Measurements from ENCODE around the gene C1orf21. TPM values are rescaled to one million over a fixed set of nuclear protein-coding genes. Genes with fewer than 3 reads are reported as not detected.

Gene C1orf21
- total and polyA plus RNA-seq, 2 donors (not counting 3 experiments of a cell fraction or from before 2014, with no cell fraction given), result 0.79 to 8.5 TPM

- Histone ChIP-seq H3K4me1 (ENCODE audit: control insufficient read depth, extremely low read depth, insufficient read depth, low read length) (no peaks in the 10 kb centered on the region), H2AFZ (ENCODE audit: low read depth, low read length) (no peak overlapping the region), H4K20me1 (replicated peaks; ENCODE audit: control insufficient read depth, extremely low read depth, insufficient read depth, low read length) (no peaks in the 10 kb centered on the region), H3K9me1 (replicated peaks; ENCODE audit: control insufficient read depth, extremely low read depth, insufficient read depth, low read length) (no peaks in the 10 kb centered on the region), H3K9ac (replicated peaks; ENCODE audit: extremely low read depth, insufficient read depth, low read length) (no peak overlapping the region), H3K79me2 (ENCODE audit: control insufficient read depth, insufficient read depth, low read length) (no peaks in the 10 kb centered on the region), H3K36me3 (ENCODE audit: control insufficient read depth in 2 of 2, extremely low read depth in 1 of 2, insufficient read depth in 2 of 2, low read length in 2 of 2) (no peaks in the 10 kb centered on the region), H3K4me2 (ENCODE audit: insufficient read depth, low read length) (no peak overlapping the region), H3K27me3 (ENCODE audit: control insufficient read depth in 2 of 2, insufficient read depth in 2 of 2, low read length in 2 of 2) (no peaks in the 10 kb centered on the region), H3K9me3 (replicated peaks; ENCODE audit: control insufficient read depth, insufficient read depth, low read length) (no peaks in the 10 kb centered on the region), H3K4me3 (replicated peaks in 1 of 3; ENCODE audit: insufficient read depth in 1 of 3, low read depth in 1 of 3, low read length in 3 of 3) (no peak overlapping the region), H3K27ac (ENCODE audit: insufficient read depth, low read depth, low read length) (no peak overlapping the region)
- ChIA-PET CTCF (interaction anchor here (1.5 kb wide), 1 partner anchor 13 kb away, joined by 5 read pairs; no protein-coding TSS in a partner anchor), POLR2A (no interaction called here)
- FAIRE-seq (no peak), DNase-seq (ENCODE audit: low read depth, low spot score) (no peak)
- no TSS peak for BruUV-seq (replicated peaks)
- dilution Hi-C loops (cut with MboI; ENCODE audit: extremely low pct_ligation_motif_present, low sequenced_read_pairs) (no loop called here), intact Hi-C loops (cut with micrococcal nuclease) (no loop called here)
- no peak for TF ChIP-seq MAX (IDR thresholded peaks at IDR 0.05; ENCODE audit: insufficient read depth, insufficient read length)
Observed at GRCh38 chr1:184395937-184396480, 9.2 kb downstream of the C1orf21 start.

GRCh38 chr1:184399192-184399847 is 12.5 kb downstream of the C1orf21 start:
- no peaks in the 10 kb centered on the region for H3K79me2 ChIP-seq (ENCODE audit: control insufficient read depth, insufficient read depth, low read length)
- POLR2A ChIA-PET, result no interaction called here
- H3K4me2 ChIP-seq (ENCODE audit: insufficient read depth, low read length), result no peak overlapping the region

More at GRCh38 chr1:184399192-184399847, 12.5 kb downstream of the C1orf21 start:
- H3K9me1 ChIP-seq (replicated peaks; ENCODE audit: control insufficient read depth, extremely low read depth, insufficient read depth, low read length), result no peaks in the 10 kb centered on the region
- H3K4me3 ChIP-seq (replicated peaks in 1 of 3; ENCODE audit: insufficient read depth in 1 of 3, low read depth in 1 of 3, low read length in 3 of 3), result no peak overlapping the region
- H3K27ac ChIP-seq (ENCODE audit: insufficient read depth, low read depth, low read length), result no peak overlapping the region
- DNase-seq (ENCODE audit: low read depth, low spot score), result no peak
- no peak overlapping the region for H3K9ac ChIP-seq (replicated peaks; ENCODE audit: extremely low read depth, insufficient read depth, low read length)
- H2AFZ ChIP-seq (ENCODE audit: low read depth, low read length), result no peak overlapping the region
- FAIRE-seq, result no peak
- H4K20me1 ChIP-seq (replicated peaks; ENCODE audit: control insufficient read depth, extremely low read depth, insufficient read depth, low read length), result no peaks in the 10 kb centered on the region
- H3K27me3 ChIP-seq (ENCODE audit: control insufficient read depth in 2 of 2, insufficient read depth in 2 of 2, low read length in 2 of 2), result no peaks in the 10 kb centered on the region
- BruUV-seq (replicated peaks), result no TSS peak
- H3K36me3 ChIP-seq (ENCODE audit: control insufficient read depth in 2 of 2, extremely low read depth in 1 of 2, insufficient read depth in 2 of 2, low read length in 2 of 2), result no peaks in the 10 kb centered on the region
- H3K9me3 ChIP-seq (replicated peaks; ENCODE audit: control insufficient read depth, insufficient read depth, low read length), result no peaks in the 10 kb centered on the region
- dilution Hi-C loops (cut with MboI; ENCODE audit: extremely low pct_ligation_motif_present, low sequenced_read_pairs) (no loop called here), intact Hi-C loops (cut with micrococcal nuclease) (no loop called here)
- H3K4me1 ChIP-seq (ENCODE audit: control insufficient read depth, extremely low read depth, insufficient read depth, low read length), result no peaks in the 10 kb centered on the region
- CTCF ChIA-PET, result interaction anchor here (0.9 to 1.5 kb wide), 3 partner anchors 10 to 247 kb away, joined by 3 to 5 read pairs (median 3); partner anchors contain the start of gene C1orf21
- TF ChIP-seq GATA2 (IDR thresholded peaks at IDR 0.05; ENCODE audit: insufficient read depth, insufficient read length, low read depth, low read length), result no peak
- no peak for TF ChIP-seq EZH2 (IDR thresholded peaks at IDR 0.05; ENCODE audit: borderline replicate concordance, low read depth, low read length, severe bottlenecking)
- TF ChIP-seq POLR2A (IDR thresholded peaks at IDR 0.05; ENCODE audit: low read depth, low read length), result no peak
- TF ChIP-seq JUN (IDR thresholded peaks at IDR 0.05; ENCODE audit: borderline replicate concordance, insufficient read depth, insufficient read length, low read depth), result no peak
- no peak for TF ChIP-seq CTCF (IDR thresholded peaks at IDR 0.05; ENCODE audit: extremely low read depth in 1 of 2, insufficient read depth in 1 of 2, low read depth in 1 of 2, low read length in 2 of 2)
- TF ChIP-seq POLR2AphosphoS5 (IDR thresholded peaks at IDR 0.05; ENCODE audit: insufficient read depth, low read depth, low read length), result no peak
- no peak for TF ChIP-seq MYC (IDR thresholded peaks at IDR 0.05; ENCODE audit: low read depth, low read length)
- no peak for TF ChIP-seq FOS (IDR thresholded peaks at IDR 0.05; ENCODE audit: borderline replicate concordance, insufficient read depth, low read length)
- no peak for TF ChIP-seq MAX (IDR thresholded peaks at IDR 0.05; ENCODE audit: insufficient read depth, insufficient read length)
